Measurements from ENCODE around the gene MYH14. TPM values are rescaled to one million over a fixed set of nuclear protein-coding genes. Genes with fewer than 3 reads are reported as not detected.

MYH14 gene
- total and polyA plus RNA-seq, 9 of the 15 experiments (the other 6 are each of a cell fraction or from before 2014, with no cell fraction given), result 0.04 to 0.86 (median 0.19) TPM; not detected in 2

GRCh38 chr19:50333737-50334617, 130.6 kb downstream of the MYH14 start (continued):
- peak in 1 of 2 experiments; percentile 75; a peak in 2 of 4 replicates for TF ChIP-seq ZNF639 (CRISPR knock-in tag; conservative IDR thresholded peaks at IDR 0.05 in 1 of 2, IDR thresholded peaks at IDR 0.05 in 1 of 2)
- TF ChIP-seq PHF20 (IDR thresholded peaks at IDR 0.05; ENCODE audit: partially characterized antibody), result peak; percentile 89
- TF ChIP-seq MECOM (CRISPR knock-in tag; IDR thresholded peaks at IDR 0.05), result no peak
- peak; percentile 68; the same call in 1 of the 2 replicates for TF ChIP-seq ZBTB17 (CRISPR knock-in tag; IDR thresholded peaks at IDR 0.05)
- TF ChIP-seq NFRKB (IDR thresholded peaks at IDR 0.05; ENCODE audit: low read depth), result peak; percentile 72; the same call in 1 of the 2 replicates
- 0 out of 2 replicates have a peak, but pooled peaks have one; percentile 1 for TF ChIP-seq SPI1 (IDR thresholded peaks at IDR 0.05; ENCODE audit: borderline replicate concordance, low read depth, low read length)
- TF ChIP-seq E2F3 (CRISPR knock-in tag; IDR thresholded peaks at IDR 0.05), result peak; percentile 87
- peak; percentile 100 for TF ChIP-seq L3MBTL2 (IDR thresholded peaks at IDR 0.05)
- no peak for TF ChIP-seq ZNF785 (CRISPR knock-in tag; IDR thresholded peaks at IDR 0.05)
- TF ChIP-seq ZNF224 (CRISPR knock-in tag; IDR thresholded peaks at IDR 0.05), result peak; percentile 48; the same call in 1 of the 2 replicates
- TF ChIP-seq DNMT1 (IDR thresholded peaks at IDR 0.05), result 0 out of 2 replicates have a peak, but pooled peaks have one; percentile 25
- TF ChIP-seq CREBBP (IDR thresholded peaks at IDR 0.05; ENCODE audit: low read depth, low read length), result no peak
- TF ChIP-seq CTBP1 (IDR thresholded peaks at IDR 0.05; ENCODE audit: borderline replicate concordance), result peak; percentile 44
- TF ChIP-seq SMAD3 (CRISPR knock-in tag; conservative IDR thresholded peaks at IDR 0.05), result peak; percentile 76
- peak in 2 of 3 experiments; percentile 42 to 89; a peak in 3 of 6 replicates for TF ChIP-seq ZBTB11 (CRISPR knock-in tag; IDR thresholded peaks at IDR 0.05)
- peak; percentile 69; the same call in 1 of the 2 replicates for TF ChIP-seq ZBTB33 (CRISPR knock-in tag; IDR thresholded peaks at IDR 0.05)
- TF ChIP-seq POLR2A (conservative IDR thresholded peaks at IDR 0.05), result peak; percentile 93
- peak; percentile 81; the same call in 1 of the 2 replicates for TF ChIP-seq POLR2H (tag; IDR thresholded peaks at IDR 0.05; ENCODE audit: low read depth)
- peak; percentile 85 for TF ChIP-seq ZEB2 (IDR thresholded peaks at IDR 0.05)
- peak; percentile 67 to 71; a peak in 2 of 4 replicates for TF ChIP-seq MAZ (CRISPR knock-in tag; conservative IDR thresholded peaks at IDR 0.05 in 1 of 2, IDR thresholded peaks at IDR 0.05 in 1 of 2)

All from K562 (cell line).